ENCODE data around the gene SUPT4H1.

Gene SUPT4H1

DNA sequence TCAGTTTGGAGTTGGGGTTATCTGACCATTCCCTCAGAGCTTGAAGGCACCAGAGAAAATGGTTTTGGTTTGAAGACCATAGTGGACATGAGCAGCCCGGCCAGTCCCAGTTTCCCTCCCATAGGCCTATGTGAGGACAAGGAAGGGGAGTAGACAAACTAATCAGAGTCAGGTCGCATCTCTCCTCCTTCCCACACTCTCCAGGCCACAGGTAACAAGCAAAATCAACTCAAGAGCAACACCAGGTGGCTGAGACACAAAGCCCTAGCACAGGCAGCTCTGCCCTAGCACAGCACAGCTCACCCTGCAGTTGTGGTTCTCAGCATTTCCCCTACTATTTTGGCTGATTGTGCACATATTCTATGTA, 7.2 kb downstream of the SUPT4H1 start:
- TF ChIP-seq TCF12 (IDR thresholded peaks at IDR 0.05; ENCODE audit: low read depth) = no peak

DNA sequence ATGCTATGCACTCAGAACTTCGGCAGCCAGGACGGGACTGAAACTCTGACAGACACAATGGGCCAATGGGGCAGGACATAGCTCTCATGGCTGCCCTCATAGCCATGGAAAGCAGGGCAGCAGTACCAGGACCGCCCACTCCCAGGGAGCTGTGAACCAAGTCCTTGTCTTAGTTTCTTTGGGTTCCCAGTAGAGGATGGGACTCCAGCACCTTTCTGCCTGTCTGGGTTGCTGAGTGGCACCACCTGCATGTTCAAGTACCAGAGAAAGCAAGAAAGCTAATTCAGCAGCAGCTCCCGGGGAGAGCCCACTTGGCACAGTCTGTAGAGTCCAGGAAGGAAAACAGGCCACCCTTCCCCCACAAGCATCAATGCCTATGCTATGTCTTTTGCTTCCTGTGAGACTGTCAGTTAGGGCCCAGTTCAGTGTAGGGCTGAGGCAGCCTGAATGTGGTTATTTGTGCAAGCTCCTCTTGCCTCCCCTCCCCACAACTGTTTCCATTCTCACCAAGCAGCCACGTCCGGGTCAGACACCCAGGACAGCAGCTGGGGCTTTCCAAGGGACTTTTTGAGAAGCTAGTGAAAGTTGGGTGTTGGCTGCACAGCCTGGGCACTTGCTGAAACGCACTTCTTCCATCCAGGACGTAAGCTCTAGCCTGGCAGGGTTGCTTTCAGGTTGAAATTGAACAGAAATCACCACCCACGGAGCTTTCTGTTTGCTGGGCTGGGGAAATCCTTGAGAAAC, 7.8 kb downstream of the SUPT4H1 start:
- TF ChIP-seq TCF12 (IDR thresholded peaks at IDR 0.05; ENCODE audit: low read depth) = no peak
- TF ChIP-seq CEBPB (IDR thresholded peaks at IDR 0.05) = no peak
- TF ChIP-seq TAF1 (IDR thresholded peaks at IDR 0.05; ENCODE audit: low read depth) = no peak
- TF ChIP-seq, protein P1, sequence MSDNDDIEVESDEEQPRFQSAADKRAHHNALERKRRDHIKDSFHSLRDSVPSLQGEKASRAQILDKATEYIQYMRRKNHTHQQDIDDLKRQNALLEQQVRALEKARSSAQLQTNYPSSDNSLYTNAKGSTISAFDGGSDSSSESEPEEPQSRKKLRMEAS (IDR thresholded peaks at IDR 0.05) = no peak
- TF ChIP-seq FOXM1 (IDR thresholded peaks at IDR 0.05; ENCODE audit: borderline replicate concordance, low read depth) = no peak
- no peak for TF ChIP-seq ZBTB7A (IDR thresholded peaks at IDR 0.05; ENCODE audit: low read depth)
- no peak for TF ChIP-seq CREB1 (IDR thresholded peaks at IDR 0.05; ENCODE audit: low read depth)
- TF ChIP-seq TEAD4 (IDR thresholded peaks at IDR 0.05) = no peak
- TF ChIP-seq YY1 (IDR thresholded peaks at IDR 0.05; ENCODE audit: low read depth) = no peak
- no peak for TF ChIP-seq EGR1 (IDR thresholded peaks at IDR 0.05)
- TF ChIP-seq, protein P2, sequence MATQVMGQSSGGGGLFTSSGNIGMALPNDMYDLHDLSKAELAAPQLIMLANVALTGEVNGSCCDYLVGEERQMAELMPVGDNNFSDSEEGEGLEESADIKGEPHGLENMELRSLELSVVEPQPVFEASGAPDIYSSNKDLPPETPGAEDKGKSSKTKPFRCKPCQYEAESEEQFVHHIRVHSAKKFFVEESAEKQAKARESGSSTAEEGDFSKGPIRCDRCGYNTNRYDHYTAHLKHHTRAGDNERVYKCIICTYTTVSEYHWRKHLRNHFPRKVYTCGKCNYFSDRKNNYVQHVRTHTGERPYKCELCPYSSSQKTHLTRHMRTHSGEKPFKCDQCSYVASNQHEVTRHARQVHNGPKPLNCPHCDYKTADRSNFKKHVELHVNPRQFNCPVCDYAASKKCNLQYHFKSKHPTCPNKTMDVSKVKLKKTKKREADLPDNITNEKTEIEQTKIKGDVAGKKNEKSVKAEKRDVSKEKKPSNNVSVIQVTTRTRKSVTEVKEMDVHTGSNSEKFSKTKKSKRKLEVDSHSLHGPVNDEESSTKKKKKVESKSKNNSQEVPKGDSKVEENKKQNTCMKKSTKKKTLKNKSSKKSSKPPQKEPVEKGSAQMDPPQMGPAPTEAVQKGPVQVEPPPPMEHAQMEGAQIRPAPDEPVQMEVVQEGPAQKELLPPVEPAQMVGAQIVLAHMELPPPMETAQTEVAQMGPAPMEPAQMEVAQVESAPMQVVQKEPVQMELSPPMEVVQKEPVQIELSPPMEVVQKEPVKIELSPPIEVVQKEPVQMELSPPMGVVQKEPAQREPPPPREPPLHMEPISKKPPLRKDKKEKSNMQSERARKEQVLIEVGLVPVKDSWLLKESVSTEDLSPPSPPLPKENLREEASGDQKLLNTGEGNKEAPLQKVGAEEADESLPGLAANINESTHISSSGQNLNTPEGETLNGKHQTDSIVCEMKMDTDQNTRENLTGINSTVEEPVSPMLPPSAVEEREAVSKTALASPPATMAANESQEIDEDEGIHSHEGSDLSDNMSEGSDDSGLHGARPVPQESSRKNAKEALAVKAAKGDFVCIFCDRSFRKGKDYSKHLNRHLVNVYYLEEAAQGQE (IDR thresholded peaks at IDR 0.05; ENCODE audit: low read depth) = no peak

DNA sequence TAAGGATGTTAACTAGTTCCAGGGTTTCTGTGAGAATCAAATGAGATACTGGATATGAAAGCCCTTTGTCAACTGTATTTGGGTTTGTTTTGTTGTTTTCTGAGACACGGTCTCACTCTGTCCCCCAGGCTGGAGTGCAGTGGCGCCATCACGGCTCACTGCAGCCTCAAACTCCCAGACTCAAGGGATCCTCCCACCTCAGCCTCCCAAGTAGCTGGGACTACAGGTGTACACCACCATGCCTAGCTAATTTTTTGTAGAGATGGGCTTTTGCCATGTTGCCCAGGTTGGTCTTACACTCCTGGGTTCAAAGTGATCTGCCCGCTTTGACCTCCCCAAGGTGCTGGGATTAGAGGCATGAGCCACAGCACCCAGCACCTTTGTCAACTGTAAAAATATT, 8.9 kb downstream of the SUPT4H1 start:
- no peak for TF ChIP-seq FOXM1 (IDR thresholded peaks at IDR 0.05; ENCODE audit: borderline replicate concordance, low read depth)
- no peak for TF ChIP-seq RAD21 (IDR thresholded peaks at IDR 0.05; ENCODE audit: low read depth)
- TF ChIP-seq, protein P3, sequence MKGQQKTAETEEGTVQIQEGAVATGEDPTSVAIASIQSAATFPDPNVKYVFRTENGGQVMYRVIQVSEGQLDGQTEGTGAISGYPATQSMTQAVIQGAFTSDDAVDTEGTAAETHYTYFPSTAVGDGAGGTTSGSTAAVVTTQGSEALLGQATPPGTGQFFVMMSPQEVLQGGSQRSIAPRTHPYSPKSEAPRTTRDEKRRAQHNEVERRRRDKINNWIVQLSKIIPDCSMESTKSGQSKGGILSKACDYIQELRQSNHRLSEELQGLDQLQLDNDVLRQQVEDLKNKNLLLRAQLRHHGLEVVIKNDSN (IDR thresholded peaks at IDR 0.05) = no peak
- TF ChIP-seq EP300 (IDR thresholded peaks at IDR 0.05; ENCODE audit: borderline replicate concordance) = no peak

DNA sequence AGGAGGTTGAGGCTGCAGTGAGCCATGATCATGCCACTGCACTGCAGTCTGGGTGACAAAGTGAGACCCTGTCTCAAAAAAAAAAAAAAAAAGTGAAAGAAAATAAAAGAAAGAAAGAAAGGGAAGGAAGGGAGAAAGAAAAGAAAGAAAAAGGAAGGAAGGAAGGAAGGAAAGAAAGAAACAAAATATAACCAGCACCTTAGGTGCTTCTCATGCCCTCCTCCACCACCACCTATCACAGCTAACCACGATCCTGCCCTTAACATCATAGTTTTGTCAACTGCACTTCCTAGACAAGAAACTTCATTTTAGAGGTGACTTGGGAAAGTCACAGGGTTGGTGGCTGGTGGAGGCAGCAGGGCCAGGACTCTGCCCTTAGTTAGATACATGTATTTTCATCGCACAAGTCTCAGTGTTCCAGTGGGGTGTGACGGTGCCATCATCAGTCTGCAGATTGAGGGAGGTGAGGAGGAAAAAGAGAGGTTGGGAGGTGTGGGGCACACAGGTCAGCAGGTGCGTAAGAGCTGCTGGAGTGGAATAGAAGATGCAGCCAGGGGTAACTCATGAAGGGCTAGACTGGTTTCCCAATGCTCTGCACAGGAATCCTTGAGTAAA, 10.0 kb downstream of the SUPT4H1 start:
- no peak for TF ChIP-seq TEAD4 (IDR thresholded peaks at IDR 0.05)
- TF ChIP-seq TAF1 (IDR thresholded peaks at IDR 0.05; ENCODE audit: low read depth) = no peak
- TF ChIP-seq CEBPB (IDR thresholded peaks at IDR 0.05) = no peak
- no peak for TF ChIP-seq EGR1 (IDR thresholded peaks at IDR 0.05)
- TF ChIP-seq RAD21 (IDR thresholded peaks at IDR 0.05; ENCODE audit: low read depth) = no peak
- TF ChIP-seq EP300 (IDR thresholded peaks at IDR 0.05; ENCODE audit: borderline replicate concordance) = no peak
- TF ChIP-seq TCF12 (IDR thresholded peaks at IDR 0.05; ENCODE audit: low read depth) = no peak
- no peak for TF ChIP-seq CREB1 (IDR thresholded peaks at IDR 0.05; ENCODE audit: low read depth)
- TF ChIP-seq, protein P3 (IDR thresholded peaks at IDR 0.05) = no peak
- TF ChIP-seq YY1 (IDR thresholded peaks at IDR 0.05; ENCODE audit: low read depth) = no peak
- TF ChIP-seq FOXM1 (IDR thresholded peaks at IDR 0.05; ENCODE audit: borderline replicate concordance, low read depth) = no peak
- TF ChIP-seq NFIC (IDR thresholded peaks at IDR 0.05) = no peak
- no peak for TF ChIP-seq ZBTB7A (IDR thresholded peaks at IDR 0.05; ENCODE audit: low read depth)
- TF ChIP-seq, protein P1 (IDR thresholded peaks at IDR 0.05) = no peak
- TF ChIP-seq, protein P2 (IDR thresholded peaks at IDR 0.05; ENCODE audit: low read depth) = no peak

DNA sequence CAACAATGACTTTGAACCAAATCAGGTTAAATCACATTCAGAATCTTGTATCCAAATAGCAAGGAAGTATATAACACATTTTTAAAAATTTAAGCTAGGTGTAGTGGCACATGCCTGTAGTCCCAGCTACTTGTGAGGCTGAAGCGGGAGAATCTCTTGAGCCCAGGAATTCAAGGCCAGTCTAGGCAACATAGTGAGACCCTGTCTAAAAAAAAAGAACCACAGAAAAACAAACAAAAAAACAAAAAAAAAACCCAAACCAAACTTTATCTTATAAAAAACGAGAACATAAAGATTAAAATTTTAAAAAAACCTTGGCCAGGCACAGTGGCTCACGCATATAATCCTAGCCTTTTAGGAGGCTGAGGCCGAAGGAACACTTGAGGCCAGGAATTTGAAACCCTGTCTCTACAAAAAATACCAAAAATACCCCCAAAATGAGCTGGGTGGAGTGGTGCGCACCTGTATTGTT, 11.6 kb downstream of the SUPT4H1 start:
- TF ChIP-seq EP300 (IDR thresholded peaks at IDR 0.05; ENCODE audit: borderline replicate concordance) = no peak
- no peak for TF ChIP-seq NFIC (IDR thresholded peaks at IDR 0.05)
- TF ChIP-seq TAF1 (IDR thresholded peaks at IDR 0.05; ENCODE audit: low read depth) = no peak
- TF ChIP-seq, protein P3 (IDR thresholded peaks at IDR 0.05) = no peak
- no peak for TF ChIP-seq ZBTB7A (IDR thresholded peaks at IDR 0.05; ENCODE audit: low read depth)
- TF ChIP-seq TCF12 (IDR thresholded peaks at IDR 0.05; ENCODE audit: low read depth) = no peak
- no peak for TF ChIP-seq CREB1 (IDR thresholded peaks at IDR 0.05; ENCODE audit: low read depth)
- no peak for TF ChIP-seq RAD21 (IDR thresholded peaks at IDR 0.05; ENCODE audit: low read depth)
- TF ChIP-seq, protein P2 (IDR thresholded peaks at IDR 0.05; ENCODE audit: low read depth) = no peak
- no peak for TF ChIP-seq YY1 (IDR thresholded peaks at IDR 0.05; ENCODE audit: low read depth)
- no peak for TF ChIP-seq TEAD4 (IDR thresholded peaks at IDR 0.05)
- no peak for TF ChIP-seq FOXM1 (IDR thresholded peaks at IDR 0.05; ENCODE audit: borderline replicate concordance, low read depth)

Data from Ishikawa (cell line).